ENCODE results near the gene ZDHHC8.

ZDHHC8 gene

DNA sequence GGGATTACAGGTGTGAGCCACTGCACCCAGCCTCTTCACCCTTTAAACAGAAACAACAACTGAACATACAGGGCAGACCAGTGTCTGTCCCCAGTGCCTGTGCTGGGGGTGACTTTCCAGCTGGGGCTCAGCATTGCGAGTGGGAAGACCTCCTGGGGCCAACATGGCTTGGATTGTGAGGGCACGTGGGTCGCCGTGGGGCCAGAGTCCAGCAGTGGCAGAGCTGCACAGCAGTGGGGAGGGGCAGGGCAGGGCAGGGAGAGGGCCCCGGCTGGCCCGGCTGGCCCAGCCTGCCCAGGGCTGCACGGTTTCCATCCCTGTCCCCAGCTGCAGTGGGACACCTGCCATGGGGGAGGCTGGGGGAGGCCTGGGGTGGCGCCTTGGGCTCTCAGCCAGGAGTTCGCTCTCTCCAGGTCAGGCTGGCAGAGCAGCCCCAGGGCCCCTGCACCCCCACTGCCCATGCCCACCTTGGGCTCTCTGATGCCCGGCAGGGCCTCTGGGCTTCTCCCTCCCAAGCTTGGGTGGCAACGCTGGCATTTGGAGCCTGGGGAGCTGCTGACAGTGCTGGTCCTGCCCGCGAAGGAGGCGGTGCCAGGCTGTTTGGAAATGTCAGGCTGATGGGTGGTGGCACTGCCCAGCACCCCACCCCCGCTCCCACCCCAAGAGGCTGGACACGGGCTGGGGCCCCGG is 49.7 kb downstream of the ZDHHC8 start:
- DNase-seq: no peak

DNA sequence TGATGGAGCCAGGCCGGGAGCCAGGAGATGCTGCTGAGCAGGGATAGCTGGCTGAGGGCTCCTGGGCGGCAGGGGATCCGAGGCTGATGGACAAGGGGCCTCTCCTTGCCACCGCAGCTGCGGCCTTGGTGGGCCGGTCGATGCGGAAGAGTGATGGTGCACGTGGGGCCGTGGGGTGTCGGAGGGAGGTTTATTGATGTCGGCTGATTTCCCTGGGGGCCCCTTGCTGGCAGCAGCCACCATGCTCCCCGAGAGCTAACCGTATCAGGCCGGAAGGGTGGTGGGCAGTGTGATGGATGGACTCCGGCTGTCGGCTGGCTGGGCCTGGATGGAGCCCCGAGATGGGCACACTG is 50.3 kb downstream of the ZDHHC8 start:
- no peak for DNase-seq

GRCh38 chr22:20182365-20182764 is 50.8 kb downstream of the ZDHHC8 start:
- DNase-seq: no peak

GRCh38 chr22:20183101-20183500 is 51.5 kb downstream of the ZDHHC8 start:
- no peak for DNase-seq

- DNase-seq: no peak
These were observed 52.2 kb downstream of the ZDHHC8 start for GRCh38 chr22:20183823-20184222.

GRCh38 chr22:20184501-20185165 is 53.0 kb downstream of the ZDHHC8 start:
- DNase-seq: no peak

DNA sequence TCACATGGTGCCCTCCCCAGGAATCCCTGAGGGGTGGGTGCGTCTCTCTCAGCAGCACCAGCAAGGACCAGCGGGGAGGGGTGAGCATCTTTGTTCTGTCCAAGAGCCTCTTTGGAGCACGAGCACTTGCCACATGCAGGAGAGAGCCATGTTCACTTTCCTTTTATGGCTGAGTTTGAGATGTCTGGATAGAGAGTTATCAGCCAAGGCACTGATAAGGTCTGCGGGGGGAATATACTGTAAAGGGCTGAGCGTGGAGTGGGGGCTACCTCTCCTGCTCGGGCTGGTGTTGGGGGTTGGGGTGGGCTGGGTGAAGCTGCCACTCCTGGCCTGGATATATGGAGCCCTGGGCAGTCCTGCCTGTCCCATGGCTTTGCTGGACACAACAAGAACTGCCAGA is 54.1 kb downstream of the ZDHHC8 start:
- no peak for DNase-seq

DNA sequence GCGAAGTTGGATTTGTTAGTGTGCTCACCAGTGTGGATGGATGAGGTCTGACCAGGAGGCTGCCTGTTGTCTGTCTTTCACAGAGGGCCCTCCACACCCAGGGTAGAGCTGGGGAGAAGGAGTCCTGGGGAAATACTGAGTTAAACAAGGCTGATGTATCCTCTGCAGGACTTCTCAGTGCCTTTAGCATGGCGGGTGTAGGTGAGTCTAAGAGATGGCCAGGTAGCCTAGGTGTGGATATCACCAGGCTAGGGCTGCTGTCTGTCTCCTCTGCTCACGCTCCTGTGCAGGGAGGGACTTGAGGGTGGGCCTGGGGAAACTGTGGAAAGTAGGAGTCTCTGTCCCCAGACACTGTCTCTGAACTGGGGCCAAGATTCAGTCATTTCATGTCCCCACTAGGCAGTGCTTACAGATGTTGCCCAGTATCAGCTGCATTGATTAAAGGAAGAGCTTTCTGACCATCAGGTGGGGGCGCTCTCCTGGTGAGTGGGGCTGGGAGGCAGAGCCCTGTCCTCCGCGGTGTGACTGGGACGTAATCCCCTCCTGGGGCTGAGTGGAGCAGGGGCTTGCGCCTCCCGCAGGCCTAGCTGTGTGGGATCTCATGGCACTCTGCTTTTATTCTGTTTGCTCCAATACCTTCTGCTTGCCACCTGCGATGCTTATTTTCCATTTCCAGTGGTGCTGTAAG is 54.7 kb downstream of the ZDHHC8 start:
- no peak for DNase-seq

DNA sequence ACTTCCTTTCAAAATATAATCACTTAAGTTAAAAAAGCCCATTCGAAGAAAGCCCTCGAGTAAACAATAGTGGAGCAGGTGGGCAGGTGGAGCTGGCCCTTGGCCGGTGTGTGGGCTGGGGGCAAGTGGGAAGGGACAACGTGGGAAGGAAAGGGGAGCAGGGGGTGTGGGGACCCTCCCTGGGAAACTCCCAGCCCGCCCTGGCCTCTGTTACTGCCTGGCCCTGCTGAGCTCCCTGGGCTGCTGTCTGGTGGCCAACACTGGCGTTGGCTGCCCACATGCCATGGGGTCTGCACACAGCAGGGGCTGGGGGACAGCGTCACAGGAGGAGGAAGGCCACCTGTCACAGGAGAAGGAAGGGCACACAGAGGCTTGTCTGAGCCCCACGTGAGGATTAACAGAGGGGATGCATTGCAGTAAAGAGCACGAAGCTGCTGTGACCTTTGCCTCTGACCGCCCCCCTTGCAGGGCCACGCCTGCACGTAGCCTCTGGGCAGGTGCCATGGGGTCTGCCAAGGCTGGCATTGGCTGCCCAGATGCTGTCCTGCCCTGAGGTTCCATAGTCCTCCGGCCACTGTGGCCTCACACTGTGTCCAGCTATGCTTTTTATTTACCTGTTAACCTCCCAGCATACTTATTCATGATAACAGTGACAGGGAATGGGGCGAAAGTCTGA is 55.4 kb downstream of the ZDHHC8 start:
- no peak for DNase-seq

- no peak for DNase-seq
These were observed 56.4 kb downstream of the ZDHHC8 start for GRCh38 chr22:20187777-20188566.

DNA sequence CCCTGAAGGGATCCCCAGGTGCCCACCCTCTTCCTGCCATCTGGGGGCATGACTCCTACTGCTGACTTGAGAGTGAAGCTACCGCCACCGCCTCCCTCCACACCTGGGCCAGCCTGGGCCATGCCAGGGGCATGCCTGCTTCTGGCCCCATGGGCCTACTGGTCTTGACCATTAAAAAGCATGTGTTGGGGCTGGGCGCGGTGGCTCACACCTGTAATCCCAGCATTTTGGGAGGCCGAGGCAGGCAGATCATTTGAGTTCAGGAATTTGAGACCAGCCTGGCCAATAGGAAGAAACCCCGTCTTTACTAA is 56.9 kb downstream of the ZDHHC8 start:
- DNase-seq: no peak

- DNase-seq: no peak
These were observed 59.5 kb downstream of the ZDHHC8 start for GRCh38 chr22:20191000-20191515.

- no peak for DNase-seq
These were observed 60.2 kb downstream of the ZDHHC8 start for GRCh38 chr22:20191803-20192202.

GRCh38 chr22:20192293-20192971 is 60.8 kb downstream of the ZDHHC8 start:
- no peak for DNase-seq

- DNase-seq: no peak
These were observed 61.6 kb downstream of the ZDHHC8 start for GRCh38 chr22:20192972-20193760.

GRCh38 chr22:20193761-20194494 is 62.3 kb downstream of the ZDHHC8 start:
- DNase-seq: no peak

DNA sequence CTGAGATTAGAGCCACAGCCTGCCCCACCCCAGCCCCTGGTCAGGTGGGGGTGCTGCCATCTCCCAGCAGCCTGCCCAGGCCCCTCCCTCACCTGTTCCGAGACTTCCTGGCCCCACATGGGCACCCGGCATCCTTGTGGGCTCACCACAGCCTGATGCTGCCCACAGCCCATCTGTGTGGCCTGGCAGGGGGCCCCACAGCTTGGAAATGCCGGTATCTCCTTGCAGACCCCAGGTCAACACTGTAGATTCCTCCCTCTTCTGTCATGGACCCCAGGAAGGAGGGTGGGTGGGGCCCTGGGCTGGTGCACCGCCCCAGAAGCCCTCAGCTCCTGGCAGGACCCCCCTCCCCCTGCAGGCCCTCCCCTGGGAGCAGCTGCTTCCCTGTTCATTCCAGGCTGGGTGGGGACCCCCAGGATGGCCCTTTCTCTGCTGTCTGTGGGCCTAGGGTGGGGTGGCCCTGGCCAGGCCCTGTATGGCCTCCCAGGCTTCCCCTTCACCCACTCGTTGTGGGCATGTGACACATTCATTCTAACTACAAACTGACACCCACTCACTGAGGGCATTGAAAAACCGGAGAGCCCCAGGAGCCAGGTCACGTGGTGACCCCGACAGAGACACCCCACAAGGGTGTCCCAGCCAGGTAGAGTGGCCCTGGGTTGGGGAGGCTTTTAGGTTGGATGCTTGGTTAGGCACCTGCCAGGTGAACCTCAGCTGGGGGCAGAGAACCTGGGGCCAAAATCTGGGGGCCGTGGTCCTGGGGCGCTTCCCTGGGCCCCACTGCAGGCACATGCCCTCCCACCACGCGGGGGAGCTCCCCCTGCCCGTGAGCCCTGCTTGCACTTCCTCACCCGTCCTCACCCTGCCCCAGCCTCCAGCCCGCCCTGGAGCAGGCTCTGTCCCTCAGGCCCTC is 63.3 kb downstream of the ZDHHC8 start:
- no peak for DNase-seq

GRCh38 chr22:20196094-20196842 is 64.7 kb downstream of the ZDHHC8 start:
- DNase-seq: no peak

All from amniotic stem cell (primary cell).